GM19239 (cell line): Measurements from ENCODE around the gene CORO1C.

Experiments
- DNase-seq: peaks from one replicate; pipeline ENCODE4 v3.0.0; 2011; ENCODE audit warnings: low spot score; ENCODE audit not compliant: insufficient read length
- FAIRE-seq: peaks from 2 replicates; lab custom pipeline; 2011; peaks lifted over from hg19 to GRCh38; lab: Jason Lieb, UNC

CORO1C gene

GRCh38 chr12:108596854-108597558, 134.3 kb downstream of the CORO1C start:
- no peak for DNase-seq
- FAIRE-seq, result no peak

- DNase-seq (no peak), FAIRE-seq (no peak)
These were observed 135.3 kb downstream of the CORO1C start for GRCh38 chr12:108595711-108596647.
